PFSK-1 (cell line): ENCODE measurements around the gene STARD3.

Source experiments
- FOXP2 ChIP-seq: optimal IDR thresholded peaks from 2 replicates; pipeline ENCODE3; 2011; ENCODE audit warnings: borderline replicate concordance, control low read depth, inconsistent platforms; ENCODE audit not compliant: insufficient read depth; ENCODE audit errors: extremely low read length, extremely low read depth
- POLR2AphosphoS5 ChIP-seq: IDR thresholded peaks from 2 replicates; pipeline ENCODE4 v1.6.1; 2012; ENCODE audit warnings: low read depth, mild to moderate bottlenecking, control low read depth, low read length, moderate library complexity
- REST ChIP-seq, 2 experiments: IDR thresholded peaks; 2 replicates each; pipeline versions ENCODE4 v1.6.1 to v1.8.0; 2011 to 2012; ENCODE audit warnings: low read depth in 2 of 2, low read length in 2 of 2, control low read depth in 1 of 2, inconsistent platforms in 1 of 2, mild to moderate bottlenecking in 1 of 2, moderate library complexity in 1 of 2; ENCODE audit not compliant: insufficient read depth in 1 of 2
- SIN3A ChIP-seq: IDR thresholded peaks from 2 replicates; pipeline ENCODE4 v1.6.1; 2012; ENCODE audit warnings: mild to moderate bottlenecking, low read length, moderate library complexity, borderline replicate concordance; ENCODE audit not compliant: insufficient read depth
- TAF1 ChIP-seq: IDR thresholded peaks from 2 replicates; pipeline ENCODE4 v1.6.1; 2012; ENCODE audit warnings: low read length, control low read depth, borderline replicate concordance; ENCODE audit not compliant: insufficient read depth

GRCh38 chr17:39623356-39623950, 13.5 kb upstream of the STARD3 start:
- TF ChIP-seq POLR2AphosphoS5 (no peak), REST (IDR thresholded peaks at IDR 0.05; ENCODE audit: insufficient read depth in 1 of 2, low read depth in 2 of 2, low read length in 2 of 2) (0 out of 4 replicates have a peak, but pooled peaks of 1 of the 2 experiments have one; percentile 41), TAF1 (no peak), SIN3A (no peak), FOXP2 (no peak)
